Pulmonary artery endothelial cell (primary cell): Measurements from ENCODE around the gene TRIO. TPM values are rescaled to one million over a fixed set of nuclear protein-coding genes. Genes with fewer than 3 reads are reported as not detected.

Experiments used
- DNase-seq: peaks from one replicate; pipeline ENCODE4 v3.0.0-alpha.2; 2011; ENCODE audit warnings: low read depth, low spot score
- total RNA-seq: library from RNA; depleted of rRNA; stranded (reverse); fragments of >200 nt; gene quantifications from 2 replicates; pipeline ENCODE4 v1.2.3, GENCODE V29; 2014

The TRIO gene
- total RNA-seq, 1 donor from 2014 or later = 144 TPM

DNA sequence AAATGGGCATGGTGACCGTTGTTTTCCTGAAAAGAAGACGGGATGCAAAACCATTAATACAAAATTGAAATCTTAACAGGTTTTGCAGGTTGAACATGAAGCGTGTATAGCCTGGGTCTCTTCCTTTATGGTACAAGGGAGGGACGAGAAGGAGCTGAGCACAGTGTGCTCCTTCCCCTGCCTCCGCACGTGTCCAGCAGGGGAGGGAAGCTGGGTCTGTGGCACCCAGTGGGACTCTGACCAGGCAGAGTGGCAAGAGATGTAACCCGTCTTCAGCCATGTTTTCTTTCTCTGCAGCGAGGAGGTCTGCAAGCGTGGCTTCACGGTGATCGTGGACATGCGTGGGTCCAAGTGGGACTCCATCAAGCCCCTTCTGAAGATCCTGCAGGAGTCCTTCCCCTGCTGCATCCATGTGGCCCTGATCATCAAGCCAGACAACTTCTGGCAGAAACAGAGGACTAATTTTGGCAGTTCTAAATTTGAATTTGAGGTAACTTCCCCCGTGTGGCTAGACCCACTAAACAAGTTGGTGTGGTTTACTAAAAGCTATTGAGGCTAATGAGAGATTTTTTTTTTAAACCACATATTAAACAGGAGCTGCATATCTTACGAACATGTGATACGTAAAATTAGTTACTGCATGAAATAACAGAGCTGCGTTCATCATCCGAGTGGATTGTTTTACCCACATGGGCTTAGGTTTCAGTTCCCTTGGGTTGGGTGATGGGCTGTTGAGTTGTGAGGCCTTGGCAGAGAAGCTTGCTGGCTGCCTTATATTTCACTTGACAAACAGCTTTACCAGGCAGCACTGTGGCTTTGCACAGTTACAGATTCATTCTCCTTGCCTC is 143.7 kb downstream of the TRIO start:
- no peak for DNase-seq

DNA sequence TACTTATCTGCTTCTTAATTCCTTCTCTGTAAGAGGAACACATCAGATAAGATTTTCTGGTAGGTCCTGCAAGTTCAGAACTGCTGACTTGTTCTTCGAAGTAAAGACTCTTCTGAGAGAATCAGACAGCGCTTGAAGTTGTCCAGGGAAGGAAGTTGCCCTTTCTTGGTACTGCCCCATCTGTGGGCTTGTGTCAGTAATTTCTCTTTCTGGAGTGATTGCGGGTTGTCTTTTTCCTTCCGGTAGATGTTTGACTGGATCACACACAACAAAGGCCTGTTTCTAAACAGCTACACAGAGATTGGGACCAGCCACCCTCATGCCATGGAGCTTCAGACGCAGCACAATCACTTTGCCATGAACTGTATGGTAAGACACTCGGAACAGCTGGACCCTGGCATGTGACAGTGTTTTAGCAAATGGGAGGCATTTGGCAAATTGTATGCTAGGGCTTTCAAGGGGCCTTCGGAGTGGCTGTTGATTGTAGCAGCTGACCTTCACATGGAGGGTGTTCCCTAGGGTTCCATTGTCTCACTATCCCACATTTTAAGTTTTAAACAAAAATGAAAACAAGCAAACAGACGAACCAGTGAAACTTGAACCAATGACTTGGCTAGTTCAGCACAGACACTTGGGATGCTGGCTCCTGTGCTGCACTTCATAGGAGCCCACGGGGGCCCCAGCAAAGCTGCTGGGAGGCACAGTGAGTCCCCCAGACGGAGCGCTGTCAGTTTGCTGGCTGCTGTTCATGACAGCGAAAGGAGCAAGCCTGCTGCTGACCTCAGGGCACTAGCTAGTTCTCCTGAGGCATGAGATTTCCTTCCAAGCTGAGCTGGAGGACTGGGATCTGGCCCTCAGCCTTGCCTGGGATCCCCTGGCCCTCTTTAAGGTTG is 149.9 kb downstream of the TRIO start:
- DNase-seq = no peak

DNA sequence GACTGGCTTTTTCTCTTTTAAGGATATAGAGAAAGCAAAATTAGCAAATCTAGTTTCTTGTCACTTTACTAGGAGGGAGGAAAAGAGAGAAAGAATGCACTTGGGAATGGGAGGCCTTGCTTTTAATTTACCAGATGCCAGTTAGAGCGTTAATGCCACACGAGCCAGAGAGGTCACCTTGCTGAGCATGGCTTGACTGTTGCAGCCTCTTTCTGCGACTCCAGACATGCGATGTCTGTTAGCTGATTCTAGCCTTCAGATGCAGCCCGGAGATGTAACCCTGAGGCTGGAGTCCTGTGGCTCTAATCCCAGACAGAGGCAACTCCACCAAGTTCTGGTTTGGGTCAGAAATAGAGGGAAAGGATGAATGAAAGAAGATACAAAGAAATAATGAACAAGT is 152.5 kb downstream of the TRIO start:
- DNase-seq = no peak

DNA sequence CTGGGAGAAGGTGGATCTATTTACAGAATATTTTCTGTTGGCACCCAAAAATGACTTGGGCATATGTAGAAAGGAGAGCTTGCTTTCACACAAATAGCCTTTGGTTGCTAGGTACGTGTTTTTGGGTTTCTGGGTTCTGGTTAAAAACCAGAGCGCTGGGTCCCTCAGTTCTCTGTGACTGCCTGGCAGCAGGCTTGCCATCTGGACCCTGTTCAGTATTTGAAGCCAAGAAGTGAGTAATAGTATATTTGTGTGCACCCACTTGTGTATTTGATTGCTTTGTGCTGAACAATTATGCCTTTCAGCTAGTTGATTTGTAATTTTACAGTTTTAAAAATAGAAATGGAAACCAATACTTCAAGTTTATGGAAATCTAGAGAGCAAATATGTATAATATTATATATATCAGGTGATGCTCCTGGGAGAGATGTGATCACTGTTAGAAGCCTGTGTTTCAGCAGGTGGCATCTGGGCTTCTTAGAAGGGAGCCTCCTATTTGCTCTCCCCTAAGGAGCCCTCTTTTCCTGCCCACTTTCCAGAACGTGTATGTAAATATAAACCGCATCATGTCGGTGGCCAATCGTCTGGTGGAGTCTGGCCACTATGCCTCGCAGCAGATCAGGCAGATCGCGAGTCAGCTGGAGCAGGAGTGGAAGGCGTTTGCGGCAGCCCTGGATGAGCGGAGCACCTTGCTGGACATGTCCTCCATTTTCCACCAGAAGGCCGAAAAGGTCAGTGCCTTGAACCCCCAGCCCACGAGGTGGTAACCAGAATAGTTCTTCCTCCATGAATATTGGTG is 153.6 kb downstream of the TRIO start:
- DNase-seq = no peak

DNA sequence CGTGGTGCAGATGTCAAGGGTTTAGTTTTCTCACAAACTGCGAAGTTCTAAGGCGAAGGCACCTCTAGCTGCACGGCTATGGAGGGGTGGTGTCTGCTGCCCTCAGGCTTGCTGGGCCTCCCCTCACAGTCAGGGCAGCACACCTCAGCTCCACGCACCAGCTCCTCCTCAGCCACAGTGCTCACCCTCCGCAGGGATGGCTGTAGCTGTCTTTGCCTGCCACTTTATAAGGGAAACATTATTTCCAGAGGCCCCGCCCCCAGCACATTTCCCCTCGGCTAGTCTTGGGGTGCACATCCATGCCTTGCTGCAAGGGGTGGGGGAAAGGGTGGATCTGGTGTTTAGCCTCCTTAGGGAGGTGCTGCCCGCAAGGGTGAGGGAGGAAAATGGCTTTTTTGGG is 154.6 kb downstream of the TRIO start:
- DNase-seq = no peak

DNA sequence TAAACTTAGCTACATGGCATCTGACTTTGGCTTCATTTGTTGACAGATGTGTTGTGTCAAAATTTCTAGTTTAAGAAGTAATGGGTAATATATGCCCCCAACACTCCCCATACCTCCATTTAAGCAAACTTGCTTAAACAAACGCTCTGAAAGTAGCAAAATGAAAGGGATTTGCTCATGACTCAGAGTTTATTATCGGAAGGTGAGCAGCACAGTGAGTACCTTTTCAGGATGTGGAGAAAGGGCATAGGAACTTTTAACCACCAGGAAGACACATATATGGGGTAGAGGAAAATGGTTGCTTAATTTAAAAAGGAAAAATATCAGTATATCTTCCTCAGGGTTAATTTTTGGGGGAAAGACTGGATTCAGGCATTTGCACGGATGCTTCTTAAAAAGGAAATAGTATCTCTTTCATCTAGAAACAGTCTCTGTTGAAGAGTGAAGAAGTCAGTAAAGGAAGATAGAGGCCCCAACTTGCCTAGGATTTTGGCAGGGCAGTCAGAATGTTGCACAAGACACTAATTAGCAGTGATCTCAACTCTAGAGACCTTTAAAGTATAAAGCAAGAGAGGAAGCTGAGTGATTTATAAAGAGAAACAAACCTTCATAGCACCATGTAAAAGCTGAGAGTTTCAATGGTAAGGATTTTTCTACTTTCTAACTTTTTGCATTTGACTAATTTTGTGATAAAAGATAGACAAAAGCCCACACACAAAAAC is 155.1 kb downstream of the TRIO start:
- DNase-seq = no peak

DNA sequence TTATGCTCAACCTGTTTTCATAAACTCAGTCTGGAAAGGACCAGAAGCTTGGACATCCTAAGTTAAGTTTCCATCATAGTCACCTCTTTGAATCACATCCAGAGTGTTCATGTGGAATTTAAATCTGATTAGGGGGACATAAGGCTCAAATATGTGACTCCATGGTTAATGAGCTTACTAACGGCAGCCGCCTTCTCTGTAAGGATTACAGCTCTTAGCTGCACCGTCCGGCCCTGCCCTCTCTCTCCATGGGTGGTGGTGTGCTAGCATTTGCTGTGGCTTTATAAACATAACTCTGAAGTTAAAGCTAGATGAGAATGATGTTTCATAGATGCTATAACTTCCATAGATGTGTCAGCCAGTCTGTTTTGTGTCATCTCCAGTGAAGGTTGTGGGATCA is 156.5 kb downstream of the TRIO start:
- DNase-seq = no peak

DNA sequence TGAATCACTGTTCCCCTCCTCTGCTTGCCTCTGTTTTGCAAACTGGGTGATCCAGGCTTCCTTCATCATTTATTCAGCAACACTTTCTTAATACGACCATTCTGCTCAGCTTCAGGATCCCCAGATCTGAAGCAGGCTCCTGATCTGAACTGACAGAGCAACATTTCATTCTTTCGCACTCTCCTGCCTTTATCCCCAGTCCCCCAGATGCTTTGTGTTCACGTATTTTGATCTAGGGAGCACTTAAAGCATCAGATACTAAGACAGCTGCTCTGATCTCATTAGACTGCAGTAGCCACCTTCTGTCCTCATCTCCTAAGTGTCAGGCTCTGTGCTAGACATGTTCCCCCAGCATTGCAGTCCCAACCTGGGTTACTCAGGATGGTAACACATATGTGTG is 158.0 kb downstream of the TRIO start:
- DNase-seq = no peak

DNA sequence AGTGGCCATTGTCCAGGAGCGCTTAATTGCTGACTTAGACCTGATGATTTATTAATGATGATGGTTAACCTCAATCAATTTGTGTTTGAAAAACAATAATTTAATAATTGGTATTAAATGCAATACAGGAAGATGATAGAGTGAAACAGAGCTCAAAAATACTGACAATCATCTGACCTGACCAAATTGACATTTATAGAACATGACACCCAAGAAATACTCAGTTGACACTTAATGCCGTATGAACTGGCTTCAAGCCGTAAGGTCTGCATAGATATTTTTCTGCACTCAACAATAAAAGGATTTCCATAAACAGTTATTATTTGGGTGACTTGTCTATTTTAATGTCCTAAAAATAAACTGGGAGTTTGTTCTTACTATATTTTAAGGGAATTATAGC is 159.2 kb downstream of the TRIO start:
- DNase-seq = no peak

DNA sequence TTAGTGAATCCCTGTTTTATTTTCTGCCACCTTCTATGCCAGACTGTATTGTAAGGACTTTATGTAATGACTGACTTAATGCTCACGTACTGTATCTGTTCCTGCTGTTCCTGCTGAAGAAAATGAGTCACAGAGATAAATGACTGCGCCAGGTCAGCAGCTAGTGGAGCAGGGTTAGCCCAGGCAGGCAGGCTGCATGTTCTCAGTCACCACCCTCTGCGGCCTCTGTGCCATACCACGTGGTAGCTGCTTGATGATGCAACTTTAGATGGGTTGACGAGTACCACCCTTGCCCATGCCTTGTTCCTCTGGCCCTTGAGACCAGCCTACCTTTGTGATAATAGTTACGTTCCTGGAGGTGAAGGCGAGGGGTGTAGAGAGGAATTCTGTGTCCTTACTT is 161.9 kb downstream of the TRIO start:
- no peak for DNase-seq

DNA sequence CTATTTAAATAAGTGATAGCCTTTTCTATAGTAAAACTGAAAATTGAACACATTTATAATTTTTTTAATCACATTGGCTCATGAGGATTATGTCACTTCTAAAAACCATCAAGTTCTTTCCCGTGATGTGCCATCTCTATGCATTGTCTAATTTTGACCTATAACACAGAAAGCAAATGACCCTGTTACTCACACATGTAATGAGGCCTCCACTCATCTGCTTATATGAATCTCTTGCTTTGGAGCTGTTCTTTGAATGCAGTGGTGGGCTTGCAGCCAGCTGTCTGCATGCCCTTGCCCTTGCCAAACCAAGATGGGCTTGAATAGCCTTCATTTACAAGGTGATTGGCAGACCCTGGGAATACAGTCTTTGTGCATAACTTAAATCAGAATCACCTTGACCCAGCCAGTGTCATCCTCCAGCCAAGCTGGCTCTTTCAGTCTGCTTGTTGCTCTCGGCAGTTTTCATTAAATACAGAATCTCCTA is 163.2 kb downstream of the TRIO start:
- no peak for DNase-seq

DNA sequence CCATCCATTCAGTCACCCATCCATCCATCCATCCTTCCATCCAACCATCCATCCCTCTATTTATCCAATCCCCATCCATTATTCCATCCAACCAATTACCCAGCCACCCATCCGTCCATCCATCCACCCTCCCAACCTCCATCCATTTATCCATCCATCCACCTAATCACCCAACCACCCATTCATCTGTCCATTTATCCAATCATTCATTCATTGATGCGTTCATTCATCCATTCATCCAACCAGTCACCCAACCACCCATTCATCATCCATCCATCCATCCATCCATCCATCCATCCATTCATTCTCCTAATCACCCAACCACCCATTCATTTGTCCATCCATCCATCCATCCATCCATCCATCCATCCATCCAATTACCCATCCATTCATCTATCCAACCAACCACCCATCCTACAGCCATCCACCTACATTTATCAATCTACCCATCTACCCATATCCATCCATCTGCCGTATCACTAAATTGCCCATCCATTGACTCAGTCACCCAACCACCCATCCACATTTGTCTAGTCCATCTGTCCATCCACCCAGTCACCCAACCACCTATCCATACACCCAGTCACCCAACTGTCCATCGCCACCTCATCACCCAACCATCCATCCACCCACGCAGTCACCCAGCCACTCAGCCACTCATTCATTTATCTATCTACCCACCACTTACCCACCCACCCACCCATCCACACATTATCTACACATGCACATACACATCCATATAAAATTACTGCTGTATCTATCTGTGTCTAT is 165.4 kb downstream of the TRIO start:
- DNase-seq = no peak

DNA sequence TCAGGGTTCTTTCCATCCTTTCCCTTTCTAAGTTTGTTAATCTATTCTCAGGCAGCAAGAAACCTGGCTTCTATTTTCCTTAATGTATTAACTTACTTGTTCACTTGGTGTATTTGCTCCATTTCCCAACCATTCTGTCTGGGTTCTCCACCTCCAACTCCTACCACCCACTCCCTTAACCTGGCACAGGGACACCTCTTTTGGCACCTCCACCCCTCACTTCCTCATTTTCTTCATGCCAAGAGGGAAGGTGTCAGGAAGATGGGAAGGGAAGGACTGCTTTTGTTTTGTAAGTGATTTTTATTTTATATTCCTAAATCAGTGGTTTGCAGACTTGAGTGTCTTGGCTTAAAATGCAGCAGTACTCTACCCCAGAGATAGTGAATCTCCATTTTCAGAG is 166.1 kb downstream of the TRIO start:
- DNase-seq = no peak

DNA sequence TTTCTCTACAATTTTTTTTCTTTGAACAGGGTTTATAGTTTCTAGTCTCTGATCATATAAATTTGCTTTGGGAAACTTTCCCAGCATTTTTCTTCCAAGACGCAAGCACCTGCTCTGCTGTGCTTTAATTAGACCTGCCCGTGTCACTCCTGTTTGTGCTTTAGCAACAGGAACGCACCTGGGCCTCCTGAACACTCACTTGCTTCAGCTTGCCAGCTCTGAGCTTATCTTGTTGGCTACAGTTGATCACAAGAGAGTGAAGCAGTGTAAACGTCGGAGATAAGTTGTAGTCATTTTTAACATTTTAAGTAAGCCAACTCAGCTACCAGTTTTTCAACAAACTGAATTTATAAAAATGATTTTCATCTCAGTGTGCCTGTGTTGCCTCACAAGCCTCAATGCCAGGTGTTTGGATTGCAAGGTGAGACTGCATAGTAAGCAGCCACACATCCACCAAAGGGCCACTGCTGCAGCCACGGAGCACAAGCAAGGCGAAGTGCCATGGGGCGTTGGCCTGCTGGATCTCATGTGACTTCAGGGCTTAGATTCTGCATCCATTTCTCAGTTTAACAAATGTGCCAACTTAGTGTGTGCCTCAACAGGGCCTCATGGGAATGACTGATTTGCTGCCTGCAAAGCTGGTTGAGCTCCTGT is 166.9 kb downstream of the TRIO start:
- DNase-seq = no peak

DNA sequence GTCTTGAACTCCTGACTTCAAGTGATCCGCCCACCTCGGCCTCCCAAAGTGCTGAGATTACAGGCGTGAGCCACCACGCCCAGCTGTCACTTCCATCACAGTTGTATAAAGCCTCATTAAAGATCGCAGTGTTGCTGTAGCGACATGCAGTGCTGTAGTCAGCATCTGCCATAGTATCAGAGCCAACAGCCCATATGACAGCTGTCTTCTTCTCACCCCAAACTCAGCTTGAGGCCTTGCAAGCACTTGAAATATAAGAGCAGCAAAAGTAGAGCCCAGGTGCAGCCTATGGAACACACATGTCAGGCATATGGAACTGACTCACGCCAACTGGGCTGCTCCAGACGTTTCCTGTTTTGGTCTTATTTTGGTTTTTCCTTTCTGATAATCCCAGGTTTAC is 167.8 kb downstream of the TRIO start:
- no peak for DNase-seq

DNA sequence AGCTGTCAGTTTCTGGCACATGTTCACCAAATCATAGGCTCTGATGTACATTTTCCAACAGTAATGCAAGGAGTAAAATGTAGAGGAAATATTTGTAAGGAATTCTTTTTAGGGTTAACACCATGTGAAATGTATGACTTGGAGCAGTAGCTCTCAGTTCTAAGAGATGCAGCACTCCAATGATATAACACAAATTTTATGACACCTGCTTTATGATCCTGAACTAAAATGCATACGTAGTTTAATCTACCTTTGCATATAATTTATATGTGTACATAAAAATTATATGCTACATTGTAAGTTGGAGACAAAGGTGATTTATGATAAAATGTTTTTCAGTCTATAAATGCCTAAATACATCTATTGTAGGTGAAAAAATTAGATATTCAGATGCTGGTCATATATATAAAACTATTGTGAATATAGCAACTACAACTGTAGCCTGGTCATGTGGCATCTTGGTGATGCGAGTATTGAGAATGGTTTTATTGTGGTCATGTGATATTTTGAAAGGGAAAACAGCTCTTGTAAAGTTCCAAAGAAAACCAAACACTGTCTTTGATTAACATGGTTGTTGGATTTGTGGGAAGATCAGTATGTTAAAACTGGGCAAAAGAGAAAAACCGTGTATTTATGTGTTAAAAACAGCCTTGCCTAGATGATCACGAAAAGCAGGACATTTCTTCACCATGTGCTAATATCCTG is 171.0 kb downstream of the TRIO start:
- no peak for DNase-seq

DNA sequence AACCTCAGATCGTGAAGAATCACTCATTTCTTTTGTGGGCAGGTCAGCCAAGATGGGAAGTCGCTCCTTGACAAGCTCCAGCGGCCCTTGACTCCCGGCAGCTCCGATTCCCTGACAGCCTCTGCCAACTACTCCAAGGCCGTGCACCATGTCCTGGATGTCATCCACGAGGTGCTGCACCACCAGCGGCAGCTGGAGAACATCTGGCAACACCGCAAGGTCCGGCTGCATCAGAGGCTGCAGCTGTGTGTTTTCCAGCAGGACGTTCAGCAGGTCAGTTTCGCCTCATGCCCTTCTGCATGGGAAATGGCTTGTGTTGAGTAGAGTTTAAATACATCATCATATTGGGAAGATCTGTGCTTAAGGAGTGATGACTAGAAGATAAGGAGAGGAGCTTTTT is 173.3 kb downstream of the TRIO start:
- DNase-seq = no peak

DNA sequence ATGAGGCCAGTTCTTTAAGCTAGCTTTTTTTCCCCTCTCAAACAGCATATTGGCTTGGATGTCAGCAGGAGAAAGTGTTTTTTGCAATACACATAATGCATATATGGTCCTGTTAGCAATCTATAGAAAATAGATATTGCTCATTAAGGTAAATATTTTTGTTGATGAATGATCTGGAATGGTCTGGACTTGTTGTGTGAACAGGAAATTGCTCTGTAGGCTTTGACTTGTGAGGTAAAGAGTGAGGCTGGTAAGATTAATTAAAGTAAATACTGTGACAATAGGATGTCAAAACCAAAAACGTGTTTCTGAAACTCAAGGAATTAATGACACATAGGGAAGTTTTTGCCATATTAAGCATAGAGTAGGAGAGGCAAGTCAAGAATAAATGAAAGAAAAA is 176.0 kb downstream of the TRIO start:
- DNase-seq = no peak

DNA sequence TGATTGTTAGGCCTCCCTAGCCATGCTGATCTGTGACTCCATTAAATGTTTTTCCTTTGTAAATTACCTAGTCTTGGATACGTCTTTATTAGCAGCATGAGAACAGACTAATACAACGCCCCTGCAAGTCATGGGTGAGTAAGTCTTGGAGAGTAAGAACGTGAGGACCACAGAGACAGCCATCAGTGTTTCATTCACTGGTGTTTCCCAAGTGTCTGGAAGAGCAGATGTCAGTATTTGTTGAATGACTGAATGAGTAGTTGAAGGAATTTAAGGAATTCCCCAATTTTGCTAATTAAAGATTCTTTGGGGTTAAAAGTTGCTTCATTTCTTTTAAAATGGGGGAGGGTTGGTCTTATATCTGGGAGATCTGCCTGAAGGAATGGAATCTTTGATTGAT is 178.8 kb downstream of the TRIO start:
- no peak for DNase-seq
